ENCODE measurements around the gene LILRA1. TPM values are rescaled to one million over a fixed set of nuclear protein-coding genes. Genes with fewer than 3 reads are reported as not detected.

Gene LILRA1
- total and polyA plus RNA-seq, 9 of the 15 experiments (the other 6 are each of a cell fraction or from before 2014, with no cell fraction given) = not detected

DNA sequence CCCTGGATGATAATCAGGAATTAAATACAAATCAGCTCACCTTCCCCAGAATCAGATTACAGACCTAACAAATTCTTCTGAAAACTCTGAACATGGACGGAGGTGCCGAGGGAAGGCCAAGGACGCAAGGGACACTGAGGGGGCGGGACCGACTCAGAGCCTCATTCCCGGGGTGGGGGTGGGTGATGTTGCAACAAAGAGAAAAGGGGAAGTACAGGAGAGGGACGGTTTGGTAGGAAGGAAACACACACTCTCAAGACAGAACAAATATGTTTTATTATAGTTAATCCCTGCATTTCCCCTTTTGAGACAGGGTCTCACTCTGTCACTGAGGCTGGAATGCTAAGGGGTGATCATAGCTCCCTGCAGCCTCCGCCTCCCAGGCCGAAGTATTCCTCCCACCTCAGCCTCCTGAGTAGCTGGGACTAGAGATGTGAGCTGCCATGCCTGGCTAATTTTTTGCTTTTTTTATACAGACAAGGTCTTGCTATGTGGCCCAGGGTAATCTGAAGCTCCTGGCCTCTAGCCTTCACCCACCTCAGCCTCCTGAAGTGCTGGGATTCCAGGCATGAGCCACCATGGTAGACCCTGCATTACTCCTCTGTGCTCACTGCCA lies 20.6 kb upstream of the LILRA1 start (continued):
- TF ChIP-seq, protein P1, sequence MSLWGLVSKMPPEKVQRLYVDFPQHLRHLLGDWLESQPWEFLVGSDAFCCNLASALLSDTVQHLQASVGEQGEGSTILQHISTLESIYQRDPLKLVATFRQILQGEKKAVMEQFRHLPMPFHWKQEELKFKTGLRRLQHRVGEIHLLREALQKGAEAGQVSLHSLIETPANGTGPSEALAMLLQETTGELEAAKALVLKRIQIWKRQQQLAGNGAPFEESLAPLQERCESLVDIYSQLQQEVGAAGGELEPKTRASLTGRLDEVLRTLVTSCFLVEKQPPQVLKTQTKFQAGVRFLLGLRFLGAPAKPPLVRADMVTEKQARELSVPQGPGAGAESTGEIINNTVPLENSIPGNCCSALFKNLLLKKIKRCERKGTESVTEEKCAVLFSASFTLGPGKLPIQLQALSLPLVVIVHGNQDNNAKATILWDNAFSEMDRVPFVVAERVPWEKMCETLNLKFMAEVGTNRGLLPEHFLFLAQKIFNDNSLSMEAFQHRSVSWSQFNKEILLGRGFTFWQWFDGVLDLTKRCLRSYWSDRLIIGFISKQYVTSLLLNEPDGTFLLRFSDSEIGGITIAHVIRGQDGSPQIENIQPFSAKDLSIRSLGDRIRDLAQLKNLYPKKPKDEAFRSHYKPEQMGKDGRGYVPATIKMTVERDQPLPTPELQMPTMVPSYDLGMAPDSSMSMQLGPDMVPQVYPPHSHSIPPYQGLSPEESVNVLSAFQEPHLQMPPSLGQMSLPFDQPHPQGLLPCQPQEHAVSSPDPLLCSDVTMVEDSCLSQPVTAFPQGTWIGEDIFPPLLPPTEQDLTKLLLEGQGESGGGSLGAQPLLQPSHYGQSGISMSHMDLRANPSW (CRISPR knock-in tag; IDR thresholded peaks at IDR 0.05) = no peak
- TF ChIP-seq ESRRA (IDR thresholded peaks at IDR 0.05; ENCODE audit: borderline replicate concordance, low read depth) (peak; percentile 72; the same call in 1 of the 2 replicates), TEAD4 (IDR thresholded peaks at IDR 0.05; ENCODE audit: low read length) (peak; percentile 71; the same call in 1 of the 2 replicates), TEAD4 (CRISPR knock-in tag; IDR thresholded peaks at IDR 0.05; ENCODE audit: borderline replicate concordance) (no peak), HDGF (IDR thresholded peaks at IDR 0.05) (no peak), ZNF263 (CRISPR knock-in tag; IDR thresholded peaks at IDR 0.05; ENCODE audit: borderline replicate concordance) (no peak), THAP7 (CRISPR knock-in tag; IDR thresholded peaks at IDR 0.05) (no peak), SAFB2 (IDR thresholded peaks at IDR 0.05; ENCODE audit: borderline replicate concordance, low read depth, low read length, severe bottlenecking) (no peak), KLF6 (CRISPR knock-in tag; IDR thresholded peaks at IDR 0.05; ENCODE audit: borderline replicate concordance) (no peak), RBBP5 (IDR thresholded peaks at IDR 0.05; ENCODE audit: borderline replicate concordance, insufficient read depth, low read length, poor library complexity, severe bottlenecking) (no peak), ZNF212 (CRISPR knock-in tag; IDR thresholded peaks at IDR 0.05) (no peak), SOX6 (IDR thresholded peaks at IDR 0.05) (0 out of 2 replicates have a peak, but pooled peaks have one; percentile 6), ZFP36 (IDR thresholded peaks at IDR 0.05; ENCODE audit: low read depth, low read length, partially characterized antibody) (no peak)
- TF ChIP-seq, protein P2, sequence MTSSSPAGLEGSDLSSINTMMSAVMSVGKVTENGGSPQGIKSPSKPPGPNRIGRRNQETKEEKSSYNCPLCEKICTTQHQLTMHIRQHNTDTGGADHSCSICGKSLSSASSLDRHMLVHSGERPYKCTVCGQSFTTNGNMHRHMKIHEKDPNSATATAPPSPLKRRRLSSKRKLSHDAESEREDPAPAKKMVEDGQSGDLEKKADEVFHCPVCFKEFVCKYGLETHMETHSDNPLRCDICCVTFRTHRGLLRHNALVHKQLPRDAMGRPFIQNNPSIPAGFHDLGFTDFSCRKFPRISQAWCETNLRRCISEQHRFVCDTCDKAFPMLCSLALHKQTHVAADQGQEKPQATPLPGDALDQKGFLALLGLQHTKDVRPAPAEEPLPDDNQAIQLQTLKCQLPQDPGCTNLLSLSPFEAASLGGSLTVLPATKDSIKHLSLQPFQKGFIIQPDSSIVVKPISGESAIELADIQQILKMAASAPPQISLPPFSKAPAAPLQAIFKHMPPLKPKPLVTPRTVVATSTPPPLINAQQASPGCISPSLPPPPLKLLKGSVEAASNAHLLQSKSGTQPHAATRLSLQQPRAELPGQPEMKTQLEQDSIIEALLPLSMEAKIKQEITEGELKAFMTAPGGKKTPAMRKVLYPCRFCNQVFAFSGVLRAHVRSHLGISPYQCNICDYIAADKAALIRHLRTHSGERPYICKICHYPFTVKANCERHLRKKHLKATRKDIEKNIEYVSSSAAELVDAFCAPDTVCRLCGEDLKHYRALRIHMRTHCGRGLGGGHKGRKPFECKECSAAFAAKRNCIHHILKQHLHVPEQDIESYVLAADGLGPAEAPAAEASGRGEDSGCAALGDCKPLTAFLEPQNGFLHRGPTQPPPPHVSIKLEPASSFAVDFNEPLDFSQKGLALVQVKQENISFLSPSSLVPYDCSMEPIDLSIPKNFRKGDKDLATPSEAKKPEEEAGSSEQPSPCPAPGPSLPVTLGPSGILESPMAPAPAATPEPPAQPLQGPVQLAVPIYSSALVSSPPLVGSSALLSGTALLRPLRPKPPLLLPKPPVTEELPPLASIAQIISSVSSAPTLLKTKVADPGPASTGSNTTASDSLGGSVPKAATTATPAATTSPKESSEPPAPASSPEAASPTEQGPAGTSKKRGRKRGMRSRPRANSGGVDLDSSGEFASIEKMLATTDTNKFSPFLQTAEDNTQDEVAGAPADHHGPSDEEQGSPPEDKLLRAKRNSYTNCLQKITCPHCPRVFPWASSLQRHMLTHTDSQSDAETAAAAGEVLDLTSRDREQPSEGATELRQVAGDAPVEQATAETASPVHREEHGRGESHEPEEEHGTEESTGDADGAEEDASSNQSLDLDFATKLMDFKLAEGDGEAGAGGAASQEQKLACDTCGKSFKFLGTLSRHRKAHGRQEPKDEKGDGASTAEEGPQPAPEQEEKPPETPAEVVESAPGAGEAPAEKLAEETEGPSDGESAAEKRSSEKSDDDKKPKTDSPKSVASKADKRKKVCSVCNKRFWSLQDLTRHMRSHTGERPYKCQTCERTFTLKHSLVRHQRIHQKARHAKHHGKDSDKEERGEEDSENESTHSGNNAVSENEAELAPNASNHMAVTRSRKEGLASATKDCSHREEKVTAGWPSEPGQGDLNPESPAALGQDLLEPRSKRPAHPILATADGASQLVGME (CRISPR knock-in tag; IDR thresholded peaks at IDR 0.05) = no peak
- TF ChIP-seq, protein P3, sequence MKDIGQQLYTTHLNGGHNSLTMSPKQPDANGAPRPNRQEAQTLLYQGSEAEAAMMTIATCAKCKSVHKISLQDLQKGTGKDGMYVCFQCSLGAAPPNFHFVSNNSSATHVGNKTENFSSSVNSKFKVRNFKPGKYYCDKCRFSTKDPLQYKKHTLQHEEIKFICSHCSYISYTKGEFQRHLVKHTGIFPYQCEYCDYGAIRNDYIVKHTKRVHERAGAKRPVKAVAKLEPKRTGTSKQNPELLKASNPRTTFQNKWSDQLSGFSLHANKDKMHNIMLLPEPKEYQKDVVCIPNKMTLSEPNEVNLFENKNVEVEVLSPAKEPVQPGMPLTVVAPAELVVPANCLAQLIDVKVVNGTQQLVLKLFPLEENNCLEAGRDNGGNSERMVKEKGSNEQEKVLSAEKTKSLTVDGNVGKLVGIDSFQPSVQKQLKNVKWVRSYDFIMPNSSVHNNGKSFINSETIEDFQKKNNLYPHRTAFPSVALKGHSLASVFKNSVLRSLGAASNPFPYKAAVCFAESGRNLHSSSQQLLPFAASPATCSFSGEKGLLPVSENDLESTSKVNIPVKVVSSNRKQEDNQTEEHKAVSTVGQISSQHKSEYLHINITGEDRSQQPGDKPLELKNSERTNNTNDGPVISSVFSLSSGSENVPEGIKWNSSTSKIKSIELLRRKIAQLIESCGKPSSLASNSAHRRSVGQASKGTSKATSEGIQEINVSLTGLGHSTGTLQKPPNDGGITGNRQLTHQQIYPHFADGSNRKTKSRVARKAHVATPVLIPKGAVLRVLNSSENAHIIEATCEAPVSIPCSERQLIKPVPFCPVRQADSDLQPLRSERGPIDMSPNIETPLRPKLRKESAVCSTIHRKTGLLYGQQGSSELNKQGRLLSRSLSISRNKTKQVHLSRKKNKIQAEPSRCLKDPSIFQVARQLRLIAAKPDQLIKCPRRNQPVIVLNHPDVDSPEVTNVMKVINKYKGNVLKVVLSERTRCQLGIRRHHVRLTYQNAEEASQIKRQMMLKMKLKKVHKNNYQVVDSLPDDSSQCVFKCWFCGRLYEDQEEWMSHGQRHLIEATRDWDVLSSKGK (CRISPR knock-in tag; IDR thresholded peaks at IDR 0.05) = no peak

All from K562 (cell line).